H9 (cell line): ENCODE measurements around the gene OGFOD3. TPM values are rescaled to one million over a fixed set of nuclear protein-coding genes. Genes with fewer than 3 reads are reported as not detected.
"Not testable (repeated sequence)": the region's sequence is repeated elsewhere in the genome, so short reads cannot be mapped to it uniquely, and the experiment has no call there.

Experiments used
- DNase-seq: peaks from one replicate; pipeline ENCODE4 v3.0.0-alpha.2; 2017
- H2AFZ ChIP-seq: one replicate; pipeline ENCODE4 v1.6.1; 2013; ENCODE audit warnings: mild to moderate bottlenecking, low read length, control low read depth, moderate library complexity
- H2AK5ac ChIP-seq: 2 replicates; pipeline ENCODE4 v1.6.1; 2013; ENCODE audit warnings: low read length, control low read depth, mixed read lengths; ENCODE audit not compliant: insufficient read length
- H2BK120ac ChIP-seq: one replicate; pipeline ENCODE4 v1.6.1; 2013; ENCODE audit warnings: low read depth, mild to moderate bottlenecking, low read length, control low read depth, inconsistent platforms; ENCODE audit not compliant: poor library complexity, severe bottlenecking
- H2BK12ac ChIP-seq: 2 replicates; pipeline ENCODE4 v1.6.1; 2013; ENCODE audit warnings: low read length, control low read depth, mixed read lengths, low read depth; ENCODE audit not compliant: insufficient read length
- H2BK15ac ChIP-seq: 2 replicates; pipeline ENCODE4 v1.6.1; 2013; ENCODE audit warnings: low read depth, low read length, control low read depth
- H2BK20ac ChIP-seq: one replicate; pipeline ENCODE4 v1.6.1; 2013; ENCODE audit warnings: low read depth, mild to moderate bottlenecking, low read length, control low read depth, inconsistent platforms; ENCODE audit not compliant: poor library complexity, severe bottlenecking
- H2BK5ac ChIP-seq: 2 replicates; pipeline ENCODE4 v1.6.1; 2013; ENCODE audit warnings: low read length, control low read depth, mixed read lengths; ENCODE audit not compliant: insufficient read length
- H3K14ac ChIP-seq: 2 replicates; pipeline ENCODE4 v1.6.1; 2013; ENCODE audit warnings: low read length, control low read depth; ENCODE audit not compliant: insufficient read depth
- H3K18ac ChIP-seq: 2 replicates; pipeline ENCODE4 v1.6.1; 2013; ENCODE audit warnings: low read depth, mild to moderate bottlenecking, mixed read lengths, low read length, control low read depth; ENCODE audit not compliant: insufficient read length
- H3K23ac ChIP-seq: 2 replicates; pipeline ENCODE4 v1.6.1; 2013; ENCODE audit warnings: low read length, control low read depth, mixed read lengths, low read depth; ENCODE audit not compliant: insufficient read length
- H3K23me2 ChIP-seq: 2 replicates; pipeline ENCODE4 v1.6.1; 2013; ENCODE audit warnings: low read depth, mild to moderate bottlenecking, mixed read lengths, low read length, control low read depth; ENCODE audit not compliant: insufficient read length, poor library complexity, severe bottlenecking
- H3K27ac ChIP-seq: 2 replicates; pipeline ENCODE4 v1.5.1; 2013; ENCODE audit warnings: low read length, control low read depth, mixed read lengths, low read depth; ENCODE audit not compliant: insufficient read length
- H3K27me3 ChIP-seq: 2 replicates; pipeline ENCODE4 v1.6.1; 2013; ENCODE audit warnings: low read length, control low read depth, inconsistent platforms; ENCODE audit not compliant: insufficient read depth
- H3K4ac ChIP-seq: 2 replicates; pipeline ENCODE4 v1.6.1; 2013; ENCODE audit warnings: low read depth, mild to moderate bottlenecking, control low read depth, inconsistent platforms, low read length, moderate library complexity
- H3K4me1 ChIP-seq: 2 replicates; pipeline ENCODE4 v1.6.1; 2013; ENCODE audit warnings: low read length, control low read depth, inconsistent platforms; ENCODE audit not compliant: insufficient read depth
- H3K4me2 ChIP-seq: 2 replicates; pipeline ENCODE4 v1.6.1; 2013; ENCODE audit warnings: low read length, control low read depth, mixed read lengths; ENCODE audit not compliant: insufficient read length, insufficient read depth
- H3K56ac ChIP-seq: 2 replicates; pipeline ENCODE4 v1.6.1; 2013; ENCODE audit warnings: low read depth, mild to moderate bottlenecking, mixed read lengths, low read length, control low read depth; ENCODE audit not compliant: insufficient read length
- H3K79me1 ChIP-seq: 2 replicates; pipeline ENCODE4 v1.6.1; 2013; ENCODE audit warnings: low read depth, mild to moderate bottlenecking, moderate library complexity, low read length, control low read depth, inconsistent platforms; ENCODE audit not compliant: insufficient read depth, poor library complexity, severe bottlenecking
- H3K79me2 ChIP-seq: 2 replicates; pipeline ENCODE4 v1.6.1; 2013; ENCODE audit warnings: low read length, control low read depth, inconsistent platforms; ENCODE audit not compliant: insufficient read depth
- H3K9ac ChIP-seq: 2 replicates; pipeline ENCODE4 v1.6.1; 2013; ENCODE audit warnings: low read length, control low read depth, mixed read lengths; ENCODE audit not compliant: insufficient read length; ENCODE audit errors: extremely low read depth
- H3K9me3 ChIP-seq: one replicate; pipeline ENCODE4 v1.6.1; 2013; ENCODE audit warnings: low read depth, low read length, inconsistent platforms; ENCODE audit not compliant: control insufficient read depth
- H3T11ph ChIP-seq: one replicate; pipeline ENCODE4 v1.6.1; 2013; ENCODE audit warnings: mild to moderate bottlenecking, low read length, control low read depth, inconsistent platforms
- H4K20me1 ChIP-seq: one replicate; pipeline ENCODE4 v1.6.1; 2013; ENCODE audit not compliant: control insufficient read depth, insufficient read length, insufficient read depth
- H4K5ac ChIP-seq: 2 replicates; pipeline ENCODE4 v1.6.1; 2013; ENCODE audit warnings: low read depth, mild to moderate bottlenecking, mixed read lengths, low read length, control low read depth; ENCODE audit not compliant: insufficient read length
- H4K8ac ChIP-seq: replicated peaks from 2 replicates; pipeline ENCODE4 v1.6.1; 2013; ENCODE audit warnings: low read length, control low read depth, mixed read lengths, low read depth; ENCODE audit not compliant: insufficient read length
- H4K91ac ChIP-seq: 2 replicates; pipeline ENCODE4 v1.6.1; 2013; ENCODE audit warnings: low read depth, mild to moderate bottlenecking, moderate library complexity, mixed read lengths, low read length, control low read depth; ENCODE audit not compliant: insufficient read length
- H3K27ac Mint-ChIP-seq, 3 experiments: 2 replicates in 2 of 3; 3 replicates in 1 of 3; pipeline ENCODE4 v1.8.0; 2020 to 2021; ENCODE audit warnings: mixed read lengths in 3 of 3, mild to moderate bottlenecking in 1 of 3, moderate library complexity in 1 of 3
- H3K27me3 Mint-ChIP-seq: 2 replicates; pipeline ENCODE4 v1.8.0; 2021; ENCODE audit warnings: low read depth, mild to moderate bottlenecking, moderate library complexity, mixed read lengths
- H3K36me3 Mint-ChIP-seq, 3 experiments: 2 replicates in 2 of 3; 3 replicates in 1 of 3; pipeline ENCODE4 v1.8.0; 2020 to 2021; ENCODE audit warnings: low read depth in 3 of 3, mixed read lengths in 3 of 3; ENCODE audit not compliant: insufficient read depth in 1 of 3
- H3K4me1 Mint-ChIP-seq, 2 experiments: 2 replicates each; pipeline ENCODE4 v1.8.0; 2020; ENCODE audit warnings: mixed read lengths in 2 of 2
- H3K4me3 Mint-ChIP-seq, 2 experiments: 2 replicates in 1 of 2; 3 replicates in 1 of 2; pipeline ENCODE4 v1.8.0; 2020 to 2021; ENCODE audit warnings: mild to moderate bottlenecking in 2 of 2, mixed read lengths in 2 of 2, moderate library complexity in 1 of 2
- H3K9me3 Mint-ChIP-seq, 2 experiments: 2 replicates in 1 of 2; 3 replicates in 1 of 2; pipeline ENCODE4 v1.8.0; 2020; ENCODE audit warnings: mild to moderate bottlenecking in 2 of 2, mixed read lengths in 2 of 2, moderate library complexity in 1 of 2
- WGBS: extraction: QIAGEN DNeasy Blood & Tissue Kit; methylation state at CpG from one replicate; pipeline ENCODE4 v1.1.7; 2013; ENCODE audit warnings: missing lambda C conversion rate, low lambda C conversion rate, mixed read lengths; ENCODE audit not compliant: insufficient read length; ENCODE audit errors: extremely low coverage; 5-methylcytosine and 5-hydroxymethylcytosine counted together
- total RNA-seq: library from RNA; stranded (reverse); gene quantifications from 2 replicates; pipeline ENCODE4 v1.2.1, GENCODE V29; 2021

OGFOD3 gene
- total RNA-seq, 1 experiment from 2014 or later: 27.8 TPM

- H3T11ph ChIP-seq, H3K27me3 ChIP-seq, H4K20me1 ChIP-seq, H2BK120ac ChIP-seq, H3K23me2 ChIP-seq, H2BK20ac ChIP-seq, H3K4ac ChIP-seq, H2BK15ac ChIP-seq, H2BK12ac ChIP-seq, H3K4me2 ChIP-seq, H3K27ac Mint-ChIP-seq, H2AFZ ChIP-seq, H2AK5ac ChIP-seq, DNase-seq, H3K4me3 Mint-ChIP-seq, H3K9me3 ChIP-seq, H3K79me2 ChIP-seq, H4K91ac ChIP-seq, H3K79me1 ChIP-seq, H4K5ac ChIP-seq, H3K23ac ChIP-seq, H3K14ac ChIP-seq, H4K8ac ChIP-seq, H3K56ac ChIP-seq, H3K9ac ChIP-seq, H3K4me1 ChIP-seq, H3K18ac ChIP-seq, H3K27ac ChIP-seq, H2BK5ac ChIP-seq: not testable (repeated sequence)
- Mint-ChIP-seq H3K4me1 (peaks cover 14 to 18% of the 10 kb centered on the region in 2 experiments), H3K36me3 (peaks cover 7 to 18% (median 16%) of the 10 kb centered on the region in 3 experiments), H3K9me3 (peaks cover 24 to 40% of the 10 kb centered on the region in 2 experiments), H3K27me3 (peaks cover 16% of the 10 kb centered on the region)
- no CpG with 5 or more reads among the region's 7 CpGs for WGBS
Observed at GRCh38 chr17:82453151-82453550, 34.8 kb upstream of the OGFOD3 start.
